H1 (cell line): ENCODE results near the gene WBP1L. TPM values are rescaled to one million over a fixed set of nuclear protein-coding genes. Genes with fewer than 3 reads are reported as not detected.

Experiments used
- BACH1 ChIP-seq: IDR thresholded peaks from 2 replicates; pipeline ENCODE4 v1.6.1; 2012; ENCODE audit warnings: low read length, improper control_type of control experiment
- BCL11A ChIP-seq, 2 experiments: IDR thresholded peaks; one replicate each; pipeline ENCODE4 v1.6.1; 2011; ENCODE audit warnings: low read depth in 2 of 2, low read length in 2 of 2, mild to moderate bottlenecking in 2 of 2
- CBX8 ChIP-seq: fragments of 300-800, 300-1000 bp; sonication (generic); IDR thresholded peaks from 2 replicates; pipeline ENCODE4 v1.7.1; 2016; ENCODE audit warnings: low read depth, low read length, borderline replicate concordance
- E2F6 ChIP-seq: IDR thresholded peaks from 2 replicates; pipeline ENCODE4 v1.6.1; 2012; ENCODE audit warnings: inconsistent platforms
- EZH2 ChIP-seq: fragments of 200-600 bp; sonication (generic); IDR thresholded peaks from 2 replicates; pipeline ENCODE4 v1.7.1; 2012; ENCODE audit warnings: low read depth, mild to moderate bottlenecking, moderate library complexity, low read length, inconsistent platforms; ENCODE audit not compliant: severe bottlenecking
- MAFK ChIP-seq: IDR thresholded peaks from 2 replicates; pipeline ENCODE4 v1.6.1; 2012; ENCODE audit warnings: low read depth, mild to moderate bottlenecking, improper control_type of control experiment, low read length
- RXRA ChIP-seq: IDR thresholded peaks from 2 replicates; pipeline ENCODE4 v1.6.1; 2011; ENCODE audit warnings: low read depth, mild to moderate bottlenecking, low read length, moderate library complexity; ENCODE audit not compliant: insufficient read depth
- SRF ChIP-seq: IDR thresholded peaks from 2 replicates; pipeline ENCODE4 v1.6.1; 2011; ENCODE audit warnings: mild to moderate bottlenecking, low read depth, low read length, moderate library complexity
- polyA plus RNA-seq, 7 experiments: library from polyadenylated mRNA; depleted of rRNA in 3 of 7; stranded (reverse) in 5 of 7; unstranded in 2 of 7; fragments of >200 nt in 5 of 7; fragments of 200-250 nt in 2 of 7; gene quantifications; 1 replicate in 5 of 7; 2 replicates in 1 of 7; 4 replicates in 1 of 7; pipeline versions ENCODE4 v1.2.1 to v1.2.3, GENCODE V29; 2011 to 2013; ENCODE audit warnings: missing spikeins in 2 of 7, mixed read lengths in 2 of 7
- total RNA-seq: library from RNA; stranded (reverse); fragmentation: NEBNext Ultra II Directional; extraction: Animal tissue kit (Norgen Biotek cat#: 25700); gene quantifications from 2 replicates; pipeline ENCODE4 v1.2.1, GENCODE V29; 2021

The WBP1L gene
- total and polyA plus RNA-seq, 2 of the 8 experiments (the other 6 are each of a cell fraction or from before 2014, with no cell fraction given) = 26.6 to 29.9 TPM

DNA sequence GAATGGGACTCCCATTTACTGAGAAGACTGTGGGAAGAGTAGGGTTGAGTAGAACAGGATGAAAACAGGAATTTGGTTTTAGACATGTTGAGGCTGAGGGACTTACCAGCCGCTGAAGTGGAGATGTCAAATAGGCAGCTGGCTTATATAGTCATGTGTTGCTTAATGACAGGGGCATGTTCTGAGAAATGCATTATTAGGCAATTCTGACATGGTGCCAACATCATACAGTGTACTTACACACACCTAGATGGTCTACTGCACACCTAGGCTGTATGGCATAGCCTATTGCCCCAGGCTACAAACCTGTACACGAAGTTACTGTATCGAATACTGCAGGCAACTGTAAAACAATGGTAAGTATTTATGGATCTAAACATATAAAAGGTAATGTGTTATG, 47.0 kb upstream of the WBP1L start (continued):
- TF ChIP-seq BCL11A (IDR thresholded peaks at IDR 0.05; ENCODE audit: low read depth in 2 of 2, low read length in 2 of 2) (no peak), E2F6 (no peak), EZH2 (no peak), BACH1 (no peak), RXRA (no peak), SRF (no peak), CBX8 (no peak), MAFK (no peak)
- TF ChIP-seq, all 59 proteins: peak for 0
